SK-N-SH treated with all-trans-retinoic acid at 6 μM for 48 hours (cell line): Measurements from ENCODE around the gene DCPS.

Experiments
- ATAC-seq: fragments of 200-7000 bp; cut with Tn5 transposase; 3 replicates; pipeline ENCODE4 v1.9.1; 2020; ENCODE audit warnings: mild to moderate bottlenecking, moderate library complexity
- ARNTL ChIP-seq: fragments of 450-650 bp; formaldehyde crosslinking; IDR thresholded peaks from 2 replicates; pipeline ENCODE4 v1.5.0; 2020; ENCODE audit warnings: low read depth, mild to moderate bottlenecking, moderate library complexity, borderline replicate concordance
- BACH2 ChIP-seq: fragments of 250-450 bp; sonication (Bioruptor Pico); IDR thresholded peaks from 2 replicates; pipeline ENCODE4 v1.9.0; 2021; ENCODE audit warnings: mild to moderate bottlenecking, borderline replicate concordance
- CSDC2 ChIP-seq: fragments of 250-450 bp; sonication (Bioruptor Pico); IDR thresholded peaks from 2 replicates; pipeline ENCODE4 v1.5.0; 2020; ENCODE audit warnings: mild to moderate bottlenecking, moderate library complexity
- GLIS3 ChIP-seq: fragments of 250-450 bp; sonication (Bioruptor Pico); IDR thresholded peaks from 2 replicates; pipeline ENCODE4 v1.5.0; 2020; ENCODE audit warnings: mild to moderate bottlenecking, moderate library complexity
- ISL1 ChIP-seq: fragments of 250-450 bp; sonication (Bioruptor Pico); IDR thresholded peaks from 2 replicates; pipeline ENCODE4 v2.1.2; 2022; ENCODE audit warnings: mild to moderate bottlenecking, moderate library complexity
- OSR1 ChIP-seq: fragments of 250-450 bp; sonication (Bioruptor Pico); IDR thresholded peaks from 2 replicates; pipeline ENCODE4 v1.8.0; 2022; ENCODE audit warnings: moderate library complexity, mild to moderate bottlenecking, inconsistent platforms
- PPARA ChIP-seq: fragments of 250-450 bp; sonication (Bioruptor Pico); IDR thresholded peaks from 2 replicates; pipeline ENCODE4 v1.5.0; 2020; ENCODE audit warnings: mild to moderate bottlenecking, borderline replicate concordance
- RARB ChIP-seq: fragments of 250-450 bp; sonication (Bioruptor Pico); IDR thresholded peaks from 2 replicates; pipeline ENCODE4 v1.8.0; 2021; ENCODE audit warnings: mild to moderate bottlenecking, moderate library complexity
- SNAI2 ChIP-seq: fragments of 250-450 bp; sonication (Bioruptor Pico); IDR thresholded peaks from 2 replicates; pipeline ENCODE4 v1.5.0; 2020; ENCODE audit warnings: mild to moderate bottlenecking, moderate library complexity
- TCF4 ChIP-seq: fragments of 250-450 bp; sonication (Bioruptor Pico); IDR thresholded peaks from 2 replicates; pipeline ENCODE4 v1.8.0; 2021; ENCODE audit warnings: mild to moderate bottlenecking, moderate library complexity, borderline replicate concordance
- TOX ChIP-seq: fragments of 250-450 bp; sonication (Bioruptor Pico); IDR thresholded peaks from 2 replicates; pipeline ENCODE4 v1.8.0; 2021; ENCODE audit warnings: mild to moderate bottlenecking, moderate library complexity, borderline replicate concordance
- ZFP3 ChIP-seq: fragments of 250-450 bp; sonication (Bioruptor Pico); IDR thresholded peaks from 2 replicates; pipeline ENCODE4 v1.5.0; 2020; ENCODE audit warnings: mild to moderate bottlenecking, moderate library complexity
- ZFP30 ChIP-seq: fragments of 450-650 bp; formaldehyde crosslinking; IDR thresholded peaks from 2 replicates; pipeline ENCODE4 v1.5.0; 2022; ENCODE audit warnings: mild to moderate bottlenecking, moderate library complexity
- ZNF565 ChIP-seq: fragments of 450-650 bp; formaldehyde crosslinking; conservative IDR thresholded peaks from 2 replicates; pipeline ENCODE4 v1.5.0; 2020; ENCODE audit warnings: low read depth, mild to moderate bottlenecking, moderate library complexity
- ZNF70 ChIP-seq: fragments of 450-650 bp; formaldehyde crosslinking; IDR thresholded peaks from 2 replicates; pipeline ENCODE4 v1.5.0; 2020; ENCODE audit warnings: mild to moderate bottlenecking, moderate library complexity
- ZNF8 ChIP-seq: fragments of 450-650 bp; formaldehyde crosslinking; IDR thresholded peaks from 2 replicates; pipeline ENCODE4 v1.5.0; 2020; ENCODE audit warnings: mild to moderate bottlenecking, moderate library complexity
- TF ChIP-seq, protein P1 (sequence below): fragments of 250-450 bp; sonication (Bioruptor Pico); IDR thresholded peaks from 2 replicates; pipeline ENCODE4 v1.8.0; 2020; ENCODE audit warnings: mild to moderate bottlenecking, moderate library complexity, borderline replicate concordance
- TF ChIP-seq, protein P2 (sequence below): fragments of 250-450 bp; sonication (Bioruptor Pico); IDR thresholded peaks from 2 replicates; pipeline ENCODE4 v1.5.0; 2020; ENCODE audit warnings: mild to moderate bottlenecking, moderate library complexity
- TF ChIP-seq, protein P3 (sequence below): fragments of 250-450 bp; sonication (Bioruptor Pico); IDR thresholded peaks from 2 replicates; pipeline ENCODE4 v1.8.0; 2021; ENCODE audit warnings: low read depth, mild to moderate bottlenecking, moderate library complexity, borderline replicate concordance
- TF ChIP-seq, protein P4 (sequence below): fragments of 250-450 bp; sonication (Bioruptor Pico); IDR thresholded peaks from 2 replicates; pipeline ENCODE4 v1.5.1; 2020; ENCODE audit warnings: low read depth, mild to moderate bottlenecking, moderate library complexity

DCPS gene

DNA sequence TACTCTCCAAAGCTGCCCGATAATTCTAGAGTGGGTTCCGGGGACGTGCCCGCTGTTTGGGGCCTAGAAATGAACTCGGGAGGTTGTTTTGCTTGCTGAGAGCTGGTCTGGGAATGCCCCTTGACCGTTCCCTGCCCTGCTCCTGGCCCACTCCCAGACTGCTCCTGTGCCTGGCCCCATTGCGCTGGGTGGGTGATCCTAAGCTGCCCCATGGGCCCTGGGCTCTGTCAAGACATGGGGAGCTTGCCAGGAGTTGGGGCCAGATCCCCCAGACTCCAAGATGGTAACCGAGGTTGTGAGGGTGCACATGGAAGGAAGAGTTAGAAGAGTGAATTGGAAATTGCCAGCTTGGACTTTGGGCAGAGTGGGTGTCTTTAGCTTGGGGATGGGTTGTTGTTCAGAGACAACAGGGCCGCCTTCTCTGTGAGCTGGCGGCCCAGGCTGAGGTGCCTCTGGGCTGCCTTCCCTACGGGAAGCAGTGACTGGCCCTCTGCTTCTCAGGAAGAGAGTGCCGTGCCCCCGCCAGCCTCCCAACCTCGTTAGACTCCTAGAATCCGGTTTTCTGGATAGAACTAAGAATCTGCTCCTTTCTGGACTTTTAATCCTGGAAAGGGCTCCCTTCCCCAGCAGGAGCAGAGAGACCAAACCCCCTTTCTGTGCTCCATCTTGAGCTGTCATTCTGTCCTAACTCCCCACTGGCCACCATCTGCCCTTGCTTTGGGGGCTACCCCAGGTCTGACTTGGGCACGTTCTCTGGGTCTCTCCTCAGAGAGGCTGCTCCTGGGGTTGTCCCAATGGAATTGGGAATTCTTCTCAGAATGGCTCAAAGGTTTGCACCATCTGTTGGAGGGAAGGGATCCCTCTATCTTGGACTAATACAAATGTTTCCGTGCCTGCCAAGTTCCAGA, 53.4 kb downstream of the DCPS start:
- TF ChIP-seq, protein P1, sequence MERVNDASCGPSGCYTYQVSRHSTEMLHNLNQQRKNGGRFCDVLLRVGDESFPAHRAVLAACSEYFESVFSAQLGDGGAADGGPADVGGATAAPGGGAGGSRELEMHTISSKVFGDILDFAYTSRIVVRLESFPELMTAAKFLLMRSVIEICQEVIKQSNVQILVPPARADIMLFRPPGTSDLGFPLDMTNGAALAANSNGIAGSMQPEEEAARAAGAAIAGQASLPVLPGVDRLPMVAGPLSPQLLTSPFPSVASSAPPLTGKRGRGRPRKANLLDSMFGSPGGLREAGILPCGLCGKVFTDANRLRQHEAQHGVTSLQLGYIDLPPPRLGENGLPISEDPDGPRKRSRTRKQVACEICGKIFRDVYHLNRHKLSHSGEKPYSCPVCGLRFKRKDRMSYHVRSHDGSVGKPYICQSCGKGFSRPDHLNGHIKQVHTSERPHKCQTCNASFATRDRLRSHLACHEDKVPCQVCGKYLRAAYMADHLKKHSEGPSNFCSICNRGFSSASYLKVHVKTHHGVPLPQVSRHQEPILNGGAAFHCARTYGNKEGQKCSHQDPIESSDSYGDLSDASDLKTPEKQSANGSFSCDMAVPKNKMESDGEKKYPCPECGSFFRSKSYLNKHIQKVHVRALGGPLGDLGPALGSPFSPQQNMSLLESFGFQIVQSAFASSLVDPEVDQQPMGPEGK (CRISPR knock-in tag), result no peak
- TF ChIP-seq ISL1 (CRISPR knock-in tag), result no peak
- TF ChIP-seq TCF4 (CRISPR knock-in tag), result no peak
- TF ChIP-seq BACH2 (CRISPR knock-in tag), result no peak
- no peak for TF ChIP-seq ZNF565 (CRISPR knock-in tag)
- TF ChIP-seq, protein P2, sequence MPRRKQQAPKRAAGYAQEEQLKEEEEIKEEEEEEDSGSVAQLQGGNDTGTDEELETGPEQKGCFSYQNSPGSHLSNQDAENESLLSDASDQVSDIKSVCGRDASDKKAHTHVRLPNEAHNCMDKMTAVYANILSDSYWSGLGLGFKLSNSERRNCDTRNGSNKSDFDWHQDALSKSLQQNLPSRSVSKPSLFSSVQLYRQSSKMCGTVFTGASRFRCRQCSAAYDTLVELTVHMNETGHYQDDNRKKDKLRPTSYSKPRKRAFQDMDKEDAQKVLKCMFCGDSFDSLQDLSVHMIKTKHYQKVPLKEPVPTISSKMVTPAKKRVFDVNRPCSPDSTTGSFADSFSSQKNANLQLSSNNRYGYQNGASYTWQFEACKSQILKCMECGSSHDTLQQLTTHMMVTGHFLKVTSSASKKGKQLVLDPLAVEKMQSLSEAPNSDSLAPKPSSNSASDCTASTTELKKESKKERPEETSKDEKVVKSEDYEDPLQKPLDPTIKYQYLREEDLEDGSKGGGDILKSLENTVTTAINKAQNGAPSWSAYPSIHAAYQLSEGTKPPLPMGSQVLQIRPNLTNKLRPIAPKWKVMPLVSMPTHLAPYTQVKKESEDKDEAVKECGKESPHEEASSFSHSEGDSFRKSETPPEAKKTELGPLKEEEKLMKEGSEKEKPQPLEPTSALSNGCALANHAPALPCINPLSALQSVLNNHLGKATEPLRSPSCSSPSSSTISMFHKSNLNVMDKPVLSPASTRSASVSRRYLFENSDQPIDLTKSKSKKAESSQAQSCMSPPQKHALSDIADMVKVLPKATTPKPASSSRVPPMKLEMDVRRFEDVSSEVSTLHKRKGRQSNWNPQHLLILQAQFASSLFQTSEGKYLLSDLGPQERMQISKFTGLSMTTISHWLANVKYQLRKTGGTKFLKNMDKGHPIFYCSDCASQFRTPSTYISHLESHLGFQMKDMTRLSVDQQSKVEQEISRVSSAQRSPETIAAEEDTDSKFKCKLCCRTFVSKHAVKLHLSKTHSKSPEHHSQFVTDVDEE (CRISPR knock-in tag), result no peak
- TF ChIP-seq, protein P3, sequence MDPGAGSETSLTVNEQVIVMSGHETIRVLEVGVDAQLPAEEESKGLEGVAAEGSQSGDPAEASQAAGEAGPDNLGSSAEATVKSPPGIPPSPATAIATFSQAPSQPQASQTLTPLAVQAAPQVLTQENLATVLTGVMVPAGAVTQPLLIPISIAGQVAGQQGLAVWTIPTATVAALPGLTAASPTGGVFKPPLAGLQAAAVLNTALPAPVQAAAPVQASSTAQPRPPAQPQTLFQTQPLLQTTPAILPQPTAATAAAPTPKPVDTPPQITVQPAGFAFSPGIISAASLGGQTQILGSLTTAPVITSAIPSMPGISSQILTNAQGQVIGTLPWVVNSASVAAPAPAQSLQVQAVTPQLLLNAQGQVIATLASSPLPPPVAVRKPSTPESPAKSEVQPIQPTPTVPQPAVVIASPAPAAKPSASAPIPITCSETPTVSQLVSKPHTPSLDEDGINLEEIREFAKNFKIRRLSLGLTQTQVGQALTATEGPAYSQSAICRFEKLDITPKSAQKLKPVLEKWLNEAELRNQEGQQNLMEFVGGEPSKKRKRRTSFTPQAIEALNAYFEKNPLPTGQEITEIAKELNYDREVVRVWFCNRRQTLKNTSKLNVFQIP (CRISPR knock-in tag), result no peak
- no peak for TF ChIP-seq CSDC2 (CRISPR knock-in tag)
- TF ChIP-seq ZNF8 (CRISPR knock-in tag), result no peak
- no peak for TF ChIP-seq RARB
- TF ChIP-seq GLIS3 (CRISPR knock-in tag), result no peak
- TF ChIP-seq, protein P4, sequence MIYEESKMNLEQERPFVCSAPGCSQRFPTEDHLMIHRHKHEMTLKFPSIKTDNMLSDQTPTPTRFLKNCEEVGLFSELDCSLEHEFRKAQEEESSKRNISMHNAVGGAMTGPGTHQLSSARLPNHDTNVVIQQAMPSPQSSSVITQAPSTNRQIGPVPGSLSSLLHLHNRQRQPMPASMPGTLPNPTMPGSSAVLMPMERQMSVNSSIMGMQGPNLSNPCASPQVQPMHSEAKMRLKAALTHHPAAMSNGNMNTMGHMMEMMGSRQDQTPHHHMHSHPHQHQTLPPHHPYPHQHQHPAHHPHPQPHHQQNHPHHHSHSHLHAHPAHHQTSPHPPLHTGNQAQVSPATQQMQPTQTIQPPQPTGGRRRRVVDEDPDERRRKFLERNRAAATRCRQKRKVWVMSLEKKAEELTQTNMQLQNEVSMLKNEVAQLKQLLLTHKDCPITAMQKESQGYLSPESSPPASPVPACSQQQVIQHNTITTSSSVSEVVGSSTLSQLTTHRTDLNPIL (CRISPR knock-in tag), result no peak
- TF ChIP-seq OSR1 (CRISPR knock-in tag), result no peak
- TF ChIP-seq PPARA (CRISPR knock-in tag), result no peak
- no peak for TF ChIP-seq ZFP3 (CRISPR knock-in tag)
- no peak for TF ChIP-seq ZFP30 (CRISPR knock-in tag)
- no peak for TF ChIP-seq ARNTL
- TF ChIP-seq TOX (CRISPR knock-in tag), result no peak
- TF ChIP-seq ZNF70, result no peak
- no peak for ATAC-seq

DNA sequence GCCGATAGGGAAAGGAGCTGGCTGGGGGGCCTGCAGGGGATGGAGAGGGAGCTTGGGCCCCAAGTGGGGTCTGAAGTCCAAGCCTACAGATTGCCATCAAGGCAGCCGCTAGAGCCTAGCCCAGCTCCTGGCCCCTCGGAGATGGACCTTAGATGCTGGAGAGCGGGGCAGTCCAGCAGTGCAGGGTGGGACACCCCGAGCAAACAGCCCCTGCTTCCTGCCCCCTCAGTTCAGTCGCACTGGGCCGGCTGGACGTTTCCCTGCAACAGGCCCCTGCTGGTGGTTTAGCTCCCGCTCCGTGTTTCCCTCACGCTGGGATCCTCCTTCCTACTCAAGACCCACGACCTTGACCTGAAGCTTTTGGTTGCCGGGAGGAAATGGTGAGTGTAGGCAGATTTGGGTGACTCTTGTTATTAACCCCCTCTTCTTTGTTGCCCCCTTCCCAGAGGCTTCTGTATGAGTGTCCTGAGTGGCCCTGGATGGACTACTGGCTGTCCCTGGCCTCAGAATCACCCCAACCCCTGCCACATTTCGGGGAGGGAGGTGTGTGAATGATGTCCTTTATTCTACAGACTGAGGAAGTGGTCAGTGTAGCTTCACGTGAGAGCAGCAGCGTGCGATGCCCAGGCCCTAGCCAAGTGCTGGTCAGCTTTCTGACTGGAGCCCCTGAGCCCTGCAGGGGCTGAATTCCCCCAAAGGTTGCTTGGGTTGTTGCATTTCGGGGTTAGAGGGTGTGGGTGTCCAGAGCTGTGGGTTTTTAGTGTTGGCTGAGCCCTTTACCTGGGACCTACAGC, 54.3 kb downstream of the DCPS start:
- no peak for ATAC-seq
- TF ChIP-seq, protein P1 (CRISPR knock-in tag), result no peak

DNA sequence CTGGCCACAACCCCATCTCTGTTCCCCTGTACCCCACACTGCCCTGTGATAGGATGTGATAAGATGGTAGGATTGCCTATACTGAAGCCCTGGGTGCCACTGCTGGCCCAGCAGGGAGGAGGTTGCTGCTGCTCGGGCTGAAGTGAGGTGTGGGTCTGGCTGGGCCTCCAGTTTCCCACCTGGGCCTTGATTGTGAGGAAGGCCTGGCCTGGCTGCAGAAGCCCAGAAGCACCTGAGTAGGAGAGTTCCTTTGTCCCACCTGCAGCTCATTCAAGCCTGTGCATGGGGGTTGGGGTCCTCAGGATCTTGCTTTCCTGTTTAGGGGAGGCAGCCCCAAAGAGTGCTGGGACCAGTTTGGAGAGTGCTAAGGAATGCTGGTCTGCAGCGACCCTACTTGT, 54.9 kb downstream of the DCPS start:
- TF ChIP-seq TCF4 (CRISPR knock-in tag) (no peak), ARNTL (no peak), SNAI2 (CRISPR knock-in tag) (no peak), BACH2 (CRISPR knock-in tag) (no peak), CSDC2 (CRISPR knock-in tag) (no peak)
- TF ChIP-seq, protein P1 (CRISPR knock-in tag), result no peak
- ATAC-seq, result no peak
